ENCODE results near the gene TMC1. TPM values are rescaled to one million over a fixed set of nuclear protein-coding genes. Genes with fewer than 3 reads are reported as not detected.
"Not testable (repeated sequence)": the region's sequence is repeated elsewhere in the genome, so short reads cannot be mapped to it uniquely, and the experiment has no call there.

Gene TMC1
- total RNA-seq, 1 experiment from 2014 or later: 5.5 TPM

DNA sequence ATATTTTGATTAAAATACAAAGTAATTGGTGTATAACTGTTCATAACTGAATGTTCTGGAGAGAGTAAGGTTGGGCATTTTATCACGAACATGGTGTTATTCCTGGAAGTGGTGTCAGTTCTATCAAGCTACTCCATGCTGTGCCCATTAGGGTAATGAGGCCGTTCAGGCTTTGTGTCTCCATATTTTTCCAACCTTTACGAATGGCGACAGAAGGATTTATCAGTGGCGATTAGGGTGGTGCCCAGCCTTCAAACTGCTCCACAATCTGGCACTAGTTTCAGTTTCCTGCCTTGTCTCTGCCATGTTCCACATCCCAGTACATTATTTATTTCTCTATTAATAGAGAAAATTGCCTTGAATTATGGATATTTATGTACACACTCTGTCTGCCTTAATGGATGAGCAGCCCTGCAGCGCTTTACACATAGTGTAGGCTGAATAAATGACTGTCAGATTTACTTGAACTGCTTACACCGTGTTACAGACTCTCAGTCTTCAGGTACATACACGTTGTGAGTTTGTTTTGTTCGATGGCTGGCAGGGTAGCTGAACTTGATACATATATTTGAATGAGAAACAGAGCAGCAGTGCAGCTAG lies 23.9 kb upstream of the TMC1 start:
- Histone ChIP-seq H3F3A (ENCODE audit: insufficient read depth, low read depth) (no peaks in the 10 kb centered on the region; the same call in 1 of the 2 replicates), H3K36me3 (ENCODE audit: low read depth) (no peaks in the 10 kb centered on the region), H3K9me3 (ENCODE audit: insufficient read depth, low read depth) (no peaks in the 10 kb centered on the region), H2AFZ (no peak overlapping the region), H3K27me3 (ENCODE audit: insufficient read depth, low read depth) (no peaks in the 10 kb centered on the region), H3K4me2 (no peak overlapping the region), H3K4me1 (replicated peaks; ENCODE audit: insufficient read depth) (no peaks in the 10 kb centered on the region), H4K20me1 (ENCODE audit: insufficient read depth) (no peaks in the 10 kb centered on the region), H3K9me2 (ENCODE audit: insufficient read depth) (no peaks in the 10 kb centered on the region), H3K27ac (no peak overlapping the region), H3K4me3 (no peak overlapping the region), H3K79me2 (ENCODE audit: low read depth) (no peaks in the 10 kb centered on the region)
- DNase-seq: no peak
- intact Hi-C loops (cut with micrococcal nuclease; ENCODE audit: unreplicated experiment): no loop called here
- no peak for TF ChIP-seq EZH2 (IDR thresholded peaks at IDR 0.05; ENCODE audit: low read depth)
- CTCF ChIA-PET: no interaction called here
- no TSS peak for BruUV-seq (replicated peaks)
- POLR2A ChIA-PET (ENCODE audit: unreplicated experiment): no interaction called here

DNA sequence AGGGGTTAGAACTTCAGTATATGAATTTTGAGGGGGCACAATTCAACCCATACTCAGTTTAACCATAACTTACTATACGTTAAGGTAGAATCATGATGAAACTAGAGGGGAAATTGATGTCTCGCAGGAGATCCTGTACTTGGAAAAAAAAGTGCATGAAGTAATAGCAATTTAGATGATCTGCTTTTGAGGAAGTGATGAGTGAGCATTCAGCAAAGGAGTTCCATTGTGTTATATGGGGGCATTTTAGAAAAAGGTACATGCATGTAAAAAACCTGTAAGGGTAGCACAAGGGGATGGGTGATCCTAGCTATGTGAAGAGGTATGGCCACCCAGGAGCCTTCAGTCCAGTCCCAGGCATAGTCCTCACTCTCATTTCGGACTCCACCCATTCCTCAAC lies 14.8 kb upstream of the TMC1 start:
- Histone ChIP-seq H3F3A (ENCODE audit: insufficient read depth, low read depth) (peaks cover 20% of the 10 kb centered on the region), H3K4me2 (no peak overlapping the region), H3K9me2 (ENCODE audit: insufficient read depth) (no peaks in the 10 kb centered on the region), H3K27me3 (ENCODE audit: insufficient read depth, low read depth) (no peaks in the 10 kb centered on the region), H3K4me3 (no peak overlapping the region), H2AFZ (no peak overlapping the region), H3K9me3 (ENCODE audit: insufficient read depth, low read depth) (0 out of 2 replicates have a peak, but pooled peaks cover 4% of the 10 kb centered on the region), H3K36me3 (ENCODE audit: low read depth) (no peaks in the 10 kb centered on the region), H3K79me2 (ENCODE audit: low read depth) (no peaks in the 10 kb centered on the region), H4K20me1 (ENCODE audit: insufficient read depth) (no peaks in the 10 kb centered on the region), H3K4me1 (replicated peaks; ENCODE audit: insufficient read depth) (peaks cover 28% of the 10 kb centered on the region), H3K27ac (no peak overlapping the region)
- TF ChIP-seq, protein P1, sequence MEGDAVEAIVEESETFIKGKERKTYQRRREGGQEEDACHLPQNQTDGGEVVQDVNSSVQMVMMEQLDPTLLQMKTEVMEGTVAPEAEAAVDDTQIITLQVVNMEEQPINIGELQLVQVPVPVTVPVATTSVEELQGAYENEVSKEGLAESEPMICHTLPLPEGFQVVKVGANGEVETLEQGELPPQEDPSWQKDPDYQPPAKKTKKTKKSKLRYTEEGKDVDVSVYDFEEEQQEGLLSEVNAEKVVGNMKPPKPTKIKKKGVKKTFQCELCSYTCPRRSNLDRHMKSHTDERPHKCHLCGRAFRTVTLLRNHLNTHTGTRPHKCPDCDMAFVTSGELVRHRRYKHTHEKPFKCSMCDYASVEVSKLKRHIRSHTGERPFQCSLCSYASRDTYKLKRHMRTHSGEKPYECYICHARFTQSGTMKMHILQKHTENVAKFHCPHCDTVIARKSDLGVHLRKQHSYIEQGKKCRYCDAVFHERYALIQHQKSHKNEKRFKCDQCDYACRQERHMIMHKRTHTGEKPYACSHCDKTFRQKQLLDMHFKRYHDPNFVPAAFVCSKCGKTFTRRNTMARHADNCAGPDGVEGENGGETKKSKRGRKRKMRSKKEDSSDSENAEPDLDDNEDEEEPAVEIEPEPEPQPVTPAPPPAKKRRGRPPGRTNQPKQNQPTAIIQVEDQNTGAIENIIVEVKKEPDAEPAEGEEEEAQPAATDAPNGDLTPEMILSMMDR (conservative IDR thresholded peaks at IDR 0.05): no peak
- TF ChIP-seq EZH2 (IDR thresholded peaks at IDR 0.05; ENCODE audit: low read depth): no peak
- ChIA-PET POLR2A (ENCODE audit: unreplicated experiment) (no interaction called here), CTCF (no interaction called here)
- no peak for DNase-seq
- intact Hi-C loops (cut with micrococcal nuclease; ENCODE audit: unreplicated experiment): no loop called here
- no TSS peak for BruUV-seq (replicated peaks)

DNA sequence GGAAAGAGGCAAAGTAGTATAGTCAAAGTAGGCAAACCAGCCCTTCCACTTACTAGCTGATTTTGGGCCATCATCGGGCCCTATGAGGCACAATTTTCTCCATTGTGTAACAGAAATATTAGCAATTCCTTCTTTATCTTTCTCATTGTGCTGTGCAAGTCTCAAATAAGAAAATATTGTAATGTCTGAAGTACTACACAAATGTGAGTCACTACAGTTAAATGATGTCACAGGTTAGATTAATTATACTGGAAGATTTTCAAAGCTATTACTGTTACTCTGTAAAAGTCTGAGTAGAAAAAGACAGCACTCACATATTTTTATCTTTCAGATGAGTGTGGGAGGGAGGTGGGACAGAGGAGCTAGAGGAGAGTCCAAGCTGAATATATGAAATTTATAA lies 12.4 kb upstream of the TMC1 start:
- H4K20me1 ChIP-seq (ENCODE audit: insufficient read depth): no peaks in the 10 kb centered on the region
- H3K4me2 ChIP-seq: peak overlapping the region; percentile 41
- no peaks in the 10 kb centered on the region for H3K27me3 ChIP-seq (ENCODE audit: insufficient read depth, low read depth)
- H3K4me1 ChIP-seq (replicated peaks; ENCODE audit: insufficient read depth): peaks cover 33% of the 10 kb centered on the region
- BruUV-seq (replicated peaks): no TSS peak
- CTCF ChIA-PET: no interaction called here
- H3K36me3 ChIP-seq (ENCODE audit: low read depth): no peaks in the 10 kb centered on the region
- POLR2A ChIA-PET (ENCODE audit: unreplicated experiment): interaction anchor here (0.7 kb wide), 1 partner anchor 144 kb away, joined by 9 read pairs; the partner anchor contains the start of gene ZFAND5
- DNase-seq: peak in 1 of 2 experiments; percentile 81
- TF ChIP-seq EZH2 (IDR thresholded peaks at IDR 0.05; ENCODE audit: low read depth): no peak
- TF ChIP-seq, protein P1 (conservative IDR thresholded peaks at IDR 0.05): no peak
- peaks cover 20% of the 10 kb centered on the region for H3F3A ChIP-seq (ENCODE audit: insufficient read depth, low read depth)
- intact Hi-C loops (cut with micrococcal nuclease; ENCODE audit: unreplicated experiment): no loop called here
- peak overlapping the region; percentile 86 for H3K27ac ChIP-seq
- H3K79me2 ChIP-seq (ENCODE audit: low read depth): no peaks in the 10 kb centered on the region
- no peaks in the 10 kb centered on the region for H3K9me2 ChIP-seq (ENCODE audit: insufficient read depth)
- 0 out of 2 replicates have a peak, but pooled peaks cover 4% of the 10 kb centered on the region for H3K9me3 ChIP-seq (ENCODE audit: insufficient read depth, low read depth)
- H2AFZ ChIP-seq: peak overlapping the region; percentile 10; the same call in 1 of the 2 replicates
- no peak overlapping the region for H3K4me3 ChIP-seq

DNA sequence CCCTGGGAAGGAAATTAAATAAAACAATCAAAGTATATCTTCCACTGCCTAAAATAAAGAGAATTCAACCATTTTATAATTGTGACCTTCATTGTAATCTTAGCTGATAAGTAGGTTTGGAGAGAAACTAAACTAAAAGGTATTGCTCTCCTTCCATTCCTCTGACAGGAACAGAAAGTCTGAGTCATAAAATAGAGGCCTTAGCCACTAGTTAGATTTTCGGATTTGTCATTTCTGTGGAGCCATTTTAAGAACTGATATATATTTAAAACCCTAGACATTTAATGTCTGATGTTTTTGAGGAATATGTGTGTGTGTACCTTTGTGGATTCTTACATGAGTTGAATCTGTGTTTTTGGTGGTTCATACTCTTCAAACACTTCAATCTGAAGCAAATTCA lies 11.8 kb upstream of the TMC1 start:
- Histone ChIP-seq H3K36me3 (ENCODE audit: low read depth) (no peaks in the 10 kb centered on the region), H3K4me1 (replicated peaks; ENCODE audit: insufficient read depth) (peaks cover 33% of the 10 kb centered on the region), H2AFZ (peak overlapping the region; percentile 10), H3K9me2 (ENCODE audit: insufficient read depth) (no peaks in the 10 kb centered on the region), H3F3A (ENCODE audit: insufficient read depth, low read depth) (peaks cover 20% of the 10 kb centered on the region), H3K4me3 (no peak overlapping the region), H3K4me2 (peak overlapping the region; percentile 41), H3K9me3 (ENCODE audit: insufficient read depth, low read depth) (0 out of 2 replicates have a peak, but pooled peaks cover 4% of the 10 kb centered on the region), H4K20me1 (ENCODE audit: insufficient read depth) (no peaks in the 10 kb centered on the region), H3K79me2 (ENCODE audit: low read depth) (no peaks in the 10 kb centered on the region), H3K27me3 (ENCODE audit: insufficient read depth, low read depth) (no peaks in the 10 kb centered on the region), H3K27ac (peak overlapping the region; percentile 86)
- POLR2A ChIA-PET (ENCODE audit: unreplicated experiment): no interaction called here
- DNase-seq: peak in 1 of 2 experiments; percentile 44
- TF ChIP-seq, protein P1 (conservative IDR thresholded peaks at IDR 0.05): no peak
- TF ChIP-seq EZH2 (IDR thresholded peaks at IDR 0.05; ENCODE audit: low read depth): no peak
- BruUV-seq (replicated peaks): no TSS peak
- CTCF ChIA-PET: no interaction called here
- intact Hi-C loops (cut with micrococcal nuclease; ENCODE audit: unreplicated experiment): no loop called here

DNA sequence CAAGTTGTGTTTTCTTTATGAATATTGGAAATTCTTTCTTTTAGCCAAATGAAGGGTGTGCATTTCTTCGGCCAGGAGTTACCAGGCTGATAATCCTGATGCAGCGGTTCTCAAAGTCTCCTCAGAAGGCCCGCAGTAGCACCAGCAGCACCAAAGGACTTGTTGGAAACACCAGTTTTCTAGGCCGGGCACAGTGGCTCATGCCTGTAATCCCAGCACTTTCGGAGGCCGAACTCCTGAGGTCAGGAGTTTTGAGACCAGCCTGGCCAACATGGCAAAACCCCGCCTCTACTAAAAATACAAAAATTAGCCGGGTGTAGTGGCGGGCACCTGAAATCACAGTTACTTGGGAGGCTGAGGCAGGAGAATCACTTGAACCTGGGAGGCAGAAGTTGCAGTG lies 397 bp upstream of the TMC1 start:
- H3K36me3 ChIP-seq (ENCODE audit: low read depth); H2AFZ ChIP-seq; H3K27ac ChIP-seq; intact Hi-C loops (cut with micrococcal nuclease; ENCODE audit: unreplicated experiment); H3K27me3 ChIP-seq (ENCODE audit: insufficient read depth, low read depth); POLR2A ChIA-PET (ENCODE audit: unreplicated experiment); BruUV-seq (replicated peaks); H4K20me1 ChIP-seq (ENCODE audit: insufficient read depth); H3K79me2 ChIP-seq (ENCODE audit: low read depth); H3K4me2 ChIP-seq; H3K4me3 ChIP-seq; DNase-seq; H3K9me2 ChIP-seq (ENCODE audit: insufficient read depth); CTCF ChIA-PET; H3K9me3 ChIP-seq (ENCODE audit: insufficient read depth, low read depth): not testable (repeated sequence)
- peaks cover 27% of the 10 kb centered on the region for H3K4me1 ChIP-seq (replicated peaks; ENCODE audit: insufficient read depth)
- H3F3A ChIP-seq (ENCODE audit: insufficient read depth, low read depth): peaks cover 28% of the 10 kb centered on the region

Data from PC-9 (cell line).